SK-N-SH (cell line): ENCODE results near the gene GTF3C2. TPM values are rescaled to one million over a fixed set of nuclear protein-coding genes. Genes with fewer than 3 reads are reported as not detected.

Experiments used
- CTCF ChIA-PET: fragments of 300-600, 350-600 bp; formaldehyde crosslinking; extraction: SDS; loops from one replicate; lab custom pipeline; 2021; lab: Yijun Ruan, JAX
- POLR2A ChIA-PET: fragments of 350-600 bp; sonication (Branson Sonifier 250); formaldehyde crosslinking; extraction: SDS; loops from one replicate; lab custom pipeline; 2020; ENCODE audit warnings: antibody characterized with exemption, inconsistent platforms; lab: Yijun Ruan, JAX
- DNase-seq: peaks from one replicate; pipeline ENCODE4 v3.0.0; 2012
- H2AFZ ChIP-seq: fragments of 200-600 bp; sonication (generic); 2 replicates; pipeline ENCODE4 v1.8.1; 2016; ENCODE audit warnings: antibody characterized with exemption, mild to moderate bottlenecking, low read depth
- H3F3A ChIP-seq: fragments of 200-600 bp; sonication (generic); replicated peaks from 2 replicates; pipeline ENCODE3; 2016; ENCODE audit warnings: antibody characterized with exemption, mild to moderate bottlenecking; ENCODE audit not compliant: insufficient read depth
- H3K27ac ChIP-seq, 2 experiments: fragments of 200-500 bp in 1 of 2; fragments of 200-600 bp in 1 of 2; sonication (Bioruptor generic) in 1 of 2; sonication (generic), shearing (Covaris generic) in 1 of 2; 2 replicates each; pipeline versions ENCODE4 v1.5.1 to v1.6.1; 2014 to 2016; ENCODE audit warnings: low read depth in 2 of 2, inconsistent platforms in 1 of 2, low read length in 1 of 2, mild to moderate bottlenecking in 1 of 2, mixed read lengths in 1 of 2
- H3K27me3 ChIP-seq: fragments of 200-600 bp; sonication (generic), shearing (Covaris generic); 2 replicates; pipeline ENCODE4 v1.6.1; 2016; ENCODE audit warnings: mixed run types; ENCODE audit not compliant: insufficient read depth
- H3K36me3 ChIP-seq, 2 experiments: fragments of 200-500 bp in 1 of 2; fragments of 200-600 bp in 1 of 2; sonication (Bioruptor generic) in 1 of 2; sonication (generic) in 1 of 2; replicated peaks in 1 of 2; 2 replicates each; pipeline versions ENCODE3 to v1.5.1; 2014 to 2016; ENCODE audit warnings: low read length in 1 of 2, mild to moderate bottlenecking in 1 of 2; ENCODE audit not compliant: insufficient read depth in 2 of 2, control insufficient read depth in 1 of 2
- H3K4me1 ChIP-seq, 2 experiments: fragments of 200-500 bp in 1 of 2; fragments of 200-600 bp in 1 of 2; sonication (Bioruptor generic) in 1 of 2; sonication (generic), shearing (Covaris generic) in 1 of 2; 2 replicates each; pipeline versions ENCODE4 v1.5.1 to v1.6.1; 2014 to 2016; ENCODE audit warnings: low read depth in 1 of 2, low read length in 1 of 2, mixed run types in 1 of 2; ENCODE audit not compliant: insufficient read depth in 2 of 2, control insufficient read depth in 1 of 2
- H3K4me2 ChIP-seq: fragments of 200-600 bp; sonication (generic), shearing (Covaris generic); 2 replicates; pipeline ENCODE4 v1.6.1; 2017; ENCODE audit warnings: mixed run types
- H3K4me3 ChIP-seq, 2 experiments: fragments of 200-500 bp in 1 of 2; fragments of 200-600 bp in 1 of 2; sonication (Bioruptor generic) in 1 of 2; sonication (generic), shearing (Covaris generic) in 1 of 2; 2 replicates each; pipeline versions ENCODE4 v1.5.1 to v1.8.1; 2014 to 2016; ENCODE audit warnings: low read depth in 2 of 2, inconsistent platforms in 1 of 2, low read length in 1 of 2, mild to moderate bottlenecking in 1 of 2, mixed read lengths in 1 of 2, moderate library complexity in 1 of 2
- H3K79me2 ChIP-seq: fragments of 200-600 bp; sonication (generic); 2 replicates; pipeline ENCODE4 v1.8.1; 2017; ENCODE audit warnings: mild to moderate bottlenecking; ENCODE audit not compliant: insufficient read depth
- H3K9ac ChIP-seq: fragments of 200-600 bp; sonication (generic); 2 replicates; pipeline ENCODE4 v1.6.1; 2017; ENCODE audit warnings: mixed run types
- H3K9me2 ChIP-seq: fragments of 200-600 bp; sonication (generic); 2 replicates; pipeline ENCODE4 v1.6.1; 2017; ENCODE audit warnings: mixed run types
- H3K9me3 ChIP-seq: fragments of 200-600 bp; sonication (generic); 2 replicates; pipeline ENCODE4 v1.6.1; 2017; ENCODE audit warnings: mixed run types, mild to moderate bottlenecking, moderate library complexity
- H4K20me1 ChIP-seq: fragments of 200-600 bp; sonication (generic); 2 replicates; pipeline ENCODE4 v1.6.1; 2017; ENCODE audit warnings: mild to moderate bottlenecking, mixed run types; ENCODE audit not compliant: insufficient read depth
- ELF1 ChIP-seq: IDR thresholded peaks from 2 replicates; pipeline ENCODE4 v1.4.0; 2012
- FOSL2 ChIP-seq: IDR thresholded peaks from 2 replicates; pipeline ENCODE4 v1.4.0; 2012; ENCODE audit warnings: low read depth, mild to moderate bottlenecking, moderate library complexity, borderline replicate concordance
- FOXM1 ChIP-seq: IDR thresholded peaks from 2 replicates; pipeline ENCODE4 v1.4.0; 2012; ENCODE audit warnings: low read depth, mild to moderate bottlenecking
- GABPA ChIP-seq: IDR thresholded peaks from 2 replicates; pipeline ENCODE4 v1.4.0; 2012; ENCODE audit warnings: low read depth, mild to moderate bottlenecking
- GATA2 ChIP-seq: sonication (generic); formaldehyde crosslinking; IDR thresholded peaks from 2 replicates; pipeline ENCODE4 v1.5.0; 2020; ENCODE audit warnings: mild to moderate bottlenecking, missing genetic modification reagents
- JUND ChIP-seq: IDR thresholded peaks from 2 replicates; pipeline ENCODE4 v1.4.0; 2012
- MEF2A ChIP-seq: IDR thresholded peaks from 2 replicates; pipeline ENCODE4 v1.4.0; 2012; ENCODE audit warnings: low read depth, borderline replicate concordance
- MXI1 ChIP-seq: IDR thresholded peaks from 2 replicates; pipeline ENCODE4 v1.6.1; 2012; ENCODE audit warnings: mild to moderate bottlenecking, low read depth, low read length, improper control_type of control experiment
- POLR2AphosphoS5 ChIP-seq: IDR thresholded peaks from 2 replicates; pipeline ENCODE4 v1.6.1; 2012; ENCODE audit warnings: low read depth, low read length
- RAD21 ChIP-seq: IDR thresholded peaks from 2 replicates; pipeline ENCODE4 v1.6.1; 2012; ENCODE audit warnings: mild to moderate bottlenecking, low read length
- RFX5 ChIP-seq: IDR thresholded peaks from 2 replicates; pipeline ENCODE4 v1.6.1; 2012; ENCODE audit warnings: mild to moderate bottlenecking, improper control_type of control experiment, low read length
- RXRA ChIP-seq: IDR thresholded peaks from 2 replicates; pipeline ENCODE4 v1.4.0; 2012; ENCODE audit warnings: low read depth, mild to moderate bottlenecking, borderline replicate concordance
- SMC3 ChIP-seq: IDR thresholded peaks from 2 replicates; pipeline ENCODE4 v1.6.1; 2012; ENCODE audit warnings: low read depth, low read length, improper control_type of control experiment
- TCF12 ChIP-seq: IDR thresholded peaks from 2 replicates; pipeline ENCODE4 v1.4.0; 2012
- YY1 ChIP-seq: IDR thresholded peaks from 2 replicates; pipeline ENCODE4 v1.4.0; 2012; ENCODE audit warnings: low read depth, mild to moderate bottlenecking
- WGBS: methylation state at CpG from one replicate; pipeline ENCODE4 v1.1.6; 2017; ENCODE audit warnings: low lambda C conversion rate; 5-methylcytosine and 5-hydroxymethylcytosine counted together
- polyA plus RNA-seq, 3 experiments: library from polyadenylated mRNA; depleted of rRNA; stranded (reverse); fragments of >200 nt; gene quantifications; 2 replicates each; pipeline ENCODE4 v1.2.3, GENCODE V29; 2012
- TF ChIP-seq, protein P1 (sequence below): IDR thresholded peaks from 2 replicates; pipeline ENCODE4 v1.4.0; 2012; ENCODE audit warnings: low read depth, borderline replicate concordance
- TF ChIP-seq, protein P2 (sequence below): IDR thresholded peaks from 2 replicates; pipeline ENCODE4; 2012
- TF ChIP-seq, protein P3 (sequence below): IDR thresholded peaks from 2 replicates; pipeline ENCODE4 v1.4.0; 2012; ENCODE audit warnings: low read depth
- TF ChIP-seq, protein P4 (sequence below): fragments of 200-600 bp; sonication (generic); IDR thresholded peaks from 2 replicates; pipeline ENCODE4 v1.6.1; 2017; ENCODE audit warnings: antibody characterized with exemption, mild to moderate bottlenecking, moderate library complexity

GTF3C2 gene
- polyA plus RNA-seq, 1 of the 3 experiments (the other 2 are of a cell fraction): 65.8 TPM

DNA sequence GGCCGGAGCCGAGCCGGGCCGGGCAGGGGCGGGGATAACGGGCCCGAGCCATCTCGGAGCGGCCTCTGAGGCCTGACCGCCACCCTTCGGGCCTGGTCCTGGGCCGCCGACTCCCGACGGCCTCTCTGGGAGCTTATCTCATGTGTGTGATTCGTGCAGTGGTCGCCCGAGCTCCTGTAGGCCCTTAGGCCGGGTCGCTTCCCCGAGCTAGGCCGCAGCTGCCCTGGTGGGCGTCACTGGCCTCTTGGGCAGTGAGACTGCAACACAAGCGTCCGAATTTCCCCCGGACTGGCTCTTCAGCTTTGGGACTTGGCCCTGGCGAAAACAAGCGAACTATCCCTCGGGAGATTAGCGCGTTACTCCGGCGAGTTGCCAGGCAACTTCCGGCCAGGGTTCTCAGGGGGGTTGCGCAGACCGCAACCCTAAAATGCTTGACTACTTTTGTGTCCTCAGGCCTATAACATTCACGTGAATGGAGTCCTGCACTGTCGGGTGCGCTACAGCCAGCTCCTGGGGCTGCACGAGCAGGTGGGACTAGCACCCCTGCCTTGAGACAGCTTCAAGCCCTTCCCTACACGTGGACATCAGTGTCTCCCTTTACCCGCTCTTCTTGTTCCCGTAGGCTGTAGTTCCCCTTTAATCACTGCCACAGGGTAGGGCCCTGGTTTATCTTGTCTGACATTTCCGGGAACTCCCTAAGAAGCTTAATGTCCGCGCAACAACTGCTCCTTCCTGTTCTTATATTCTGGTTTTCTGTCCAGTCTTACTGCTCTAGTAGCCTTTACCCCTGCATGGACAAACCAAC is 14.5 kb upstream of the GTF3C2 start:
- DNase-seq: peak; percentile 44
- CTCF ChIA-PET: interaction anchor here (0.7 to 3.2 kb wide), 11 partner anchors 10 to 313 kb away, joined by 3 to 36 read pairs (median 4); partner anchors contain the start of genes GTF3C2, NRBP1, PPM1G and ZNF513

DNA sequence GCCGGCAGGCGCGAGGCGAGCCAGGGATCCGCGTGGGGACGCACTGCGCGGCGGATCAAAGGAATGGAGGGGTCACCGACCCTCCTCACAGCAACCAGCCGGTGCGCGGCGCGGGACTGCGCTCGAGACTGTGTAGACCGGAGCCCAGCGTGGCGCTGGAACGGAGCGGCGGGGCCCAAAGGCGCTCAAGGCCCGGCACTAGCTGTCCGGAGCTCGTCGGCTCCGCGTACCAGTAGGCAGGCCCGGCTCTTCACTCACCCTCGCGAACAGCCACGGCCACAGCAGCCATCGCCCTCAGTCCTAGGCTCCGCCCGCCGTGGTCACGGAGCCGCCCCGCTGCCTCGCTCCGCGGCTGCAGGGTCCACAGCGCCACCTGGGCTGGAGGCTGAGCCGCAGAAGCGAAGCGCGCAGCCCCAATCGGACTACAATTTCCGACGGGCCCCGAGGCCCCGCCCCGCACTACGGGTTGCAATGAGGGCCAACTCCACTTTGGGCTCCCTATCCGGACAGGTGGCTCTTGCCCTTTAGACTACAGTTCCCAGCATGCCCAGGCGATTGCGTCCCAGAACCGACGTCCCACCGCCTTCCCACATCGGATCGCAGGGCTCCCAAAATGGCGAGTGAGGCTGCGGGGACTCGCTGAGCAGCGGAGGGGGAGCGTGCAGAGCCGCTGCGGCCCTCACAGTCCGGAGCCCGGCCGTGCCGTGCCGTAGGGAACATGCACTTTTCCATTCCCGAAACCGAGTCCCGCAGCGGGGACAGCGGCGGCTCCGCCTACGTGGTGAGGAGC is 13.7 kb upstream of the GTF3C2 start, which contains the start of the genes EIF2B4 and SNX17:
EIF2B4 (minus strand) TSS at position 313 of the 790 bp plus-strand sequence; CDS start at position 289, 24 bp downstream.
SNX17 (plus strand) TSS at position 591 of the 790 bp plus-strand sequence; CDS start at position 719, 128 bp downstream.
- H3K27me3 ChIP-seq: no peaks in the 10 kb centered on the region
- POLR2A ChIA-PET: interaction anchor here (0.9 to 3.8 kb wide), 7 partner anchors 10 to 258 kb away, joined by 3 to 34 read pairs (median 5); partner anchors contain the start of genes CCDC121, GPN1, GTF3C2 and MPV17
- peak; percentile 98 for DNase-seq
- peak within 1 kb of the TSS; percentile 79 to 89 for H3K27ac ChIP-seq
- H4K20me1 ChIP-seq: no peaks in the 10 kb centered on the region; the same call in 1 of the 2 replicates
- H3F3A ChIP-seq: peaks cover 9% of the 10 kb centered on the region
- H3K9me3 ChIP-seq: no peaks in the 10 kb centered on the region
- CTCF ChIA-PET: interaction anchor here (0.7 to 3.2 kb wide), 19 partner anchors 10 to 314 kb away, joined by 3 to 36 read pairs (median 4); partner anchors contain the start of genes GTF3C2, MPV17, PPM1G and ZNF513
- H3K4me1 ChIP-seq: peaks cover 11 to 22% of the 10 kb centered on the region in 2 experiments; a peak in 3 of 4 replicates
- H3K79me2 ChIP-seq: peaks cover 64% of the 10 kb centered on the region
- H3K4me3 ChIP-seq: peak within 1 kb of the TSS; percentile 94 to 99
- H3K9me2 ChIP-seq: no peaks in the 10 kb centered on the region
- H3K9ac ChIP-seq: peak within 1 kb of the TSS; percentile 93
- peak within 1 kb of the TSS; percentile 51 for H2AFZ ChIP-seq
- WGBS: under 1% methylated on average over 30 of the region's 85 CpGs
- peak within 1 kb of the TSS; percentile 91 for H3K4me2 ChIP-seq
- H3K36me3 ChIP-seq: peaks cover 53 to 64% of the 10 kb centered on the region in 2 experiments
- no peak for TF ChIP-seq MEF2A
- no peak for TF ChIP-seq GATA2 (CRISPR knock-in tag)
- TF ChIP-seq FOXM1: no peak
- TF ChIP-seq JUND: no peak
- no peak; the same call in none of the 2 replicates for TF ChIP-seq RFX5
- peak; percentile 87 for TF ChIP-seq POLR2AphosphoS5
- TF ChIP-seq SMC3: peak; percentile 39; the same call in 1 of the 2 replicates
- TF ChIP-seq, protein P1, sequence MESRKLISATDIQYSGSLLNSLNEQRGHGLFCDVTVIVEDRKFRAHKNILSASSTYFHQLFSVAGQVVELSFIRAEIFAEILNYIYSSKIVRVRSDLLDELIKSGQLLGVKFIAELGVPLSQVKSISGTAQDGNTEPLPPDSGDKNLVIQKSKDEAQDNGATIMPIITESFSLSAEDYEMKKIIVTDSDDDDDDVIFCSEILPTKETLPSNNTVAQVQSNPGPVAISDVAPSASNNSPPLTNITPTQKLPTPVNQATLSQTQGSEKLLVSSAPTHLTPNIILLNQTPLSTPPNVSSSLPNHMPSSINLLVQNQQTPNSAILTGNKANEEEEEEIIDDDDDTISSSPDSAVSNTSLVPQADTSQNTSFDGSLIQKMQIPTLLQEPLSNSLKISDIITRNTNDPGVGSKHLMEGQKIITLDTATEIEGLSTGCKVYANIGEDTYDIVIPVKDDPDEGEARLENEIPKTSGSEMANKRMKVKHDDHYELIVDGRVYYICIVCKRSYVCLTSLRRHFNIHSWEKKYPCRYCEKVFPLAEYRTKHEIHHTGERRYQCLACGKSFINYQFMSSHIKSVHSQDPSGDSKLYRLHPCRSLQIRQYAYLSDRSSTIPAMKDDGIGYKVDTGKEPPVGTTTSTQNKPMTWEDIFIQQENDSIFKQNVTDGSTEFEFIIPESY: peak; percentile 90
- peak; percentile 55 for TF ChIP-seq RAD21
- TF ChIP-seq, protein P2, sequence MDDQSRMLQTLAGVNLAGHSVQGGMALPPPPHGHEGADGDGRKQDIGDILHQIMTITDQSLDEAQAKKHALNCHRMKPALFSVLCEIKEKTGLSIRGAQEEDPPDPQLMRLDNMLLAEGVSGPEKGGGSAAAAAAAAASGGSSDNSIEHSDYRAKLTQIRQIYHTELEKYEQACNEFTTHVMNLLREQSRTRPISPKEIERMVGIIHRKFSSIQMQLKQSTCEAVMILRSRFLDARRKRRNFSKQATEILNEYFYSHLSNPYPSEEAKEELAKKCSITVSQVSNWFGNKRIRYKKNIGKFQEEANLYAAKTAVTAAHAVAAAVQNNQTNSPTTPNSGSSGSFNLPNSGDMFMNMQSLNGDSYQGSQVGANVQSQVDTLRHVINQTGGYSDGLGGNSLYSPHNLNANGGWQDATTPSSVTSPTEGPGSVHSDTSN: peak; percentile 60; the same call in 1 of the 2 replicates
- TF ChIP-seq ELF1: peak; percentile 95
- no peak for TF ChIP-seq FOSL2

More for the DNA sequence above, 14.5 kb upstream of the GTF3C2 start:
- no peaks in the 10 kb centered on the region for H3K9me2 ChIP-seq
- no peaks in the 10 kb centered on the region; the same call in 1 of the 2 replicates for H4K20me1 ChIP-seq
- H3K4me2 ChIP-seq: peak overlapping the region; percentile 90
- H3K4me3 ChIP-seq: peak overlapping the region; percentile 94 to 99
- TF ChIP-seq TCF12 (no peak), POLR2AphosphoS5 (peak; percentile 9; the same call in 1 of the 2 replicates), GATA2 (CRISPR knock-in tag) (peak; percentile 26; the same call in 1 of the 2 replicates), SMC3 (no peak), RXRA (no peak), GABPA (peak; percentile 29; the same call in 1 of the 2 replicates), MXI1 (peak; percentile 91), YY1 (no peak)
- TF ChIP-seq, protein P3, sequence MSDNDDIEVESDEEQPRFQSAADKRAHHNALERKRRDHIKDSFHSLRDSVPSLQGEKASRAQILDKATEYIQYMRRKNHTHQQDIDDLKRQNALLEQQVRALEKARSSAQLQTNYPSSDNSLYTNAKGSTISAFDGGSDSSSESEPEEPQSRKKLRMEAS: peak; percentile 77
- TF ChIP-seq, protein P4, sequence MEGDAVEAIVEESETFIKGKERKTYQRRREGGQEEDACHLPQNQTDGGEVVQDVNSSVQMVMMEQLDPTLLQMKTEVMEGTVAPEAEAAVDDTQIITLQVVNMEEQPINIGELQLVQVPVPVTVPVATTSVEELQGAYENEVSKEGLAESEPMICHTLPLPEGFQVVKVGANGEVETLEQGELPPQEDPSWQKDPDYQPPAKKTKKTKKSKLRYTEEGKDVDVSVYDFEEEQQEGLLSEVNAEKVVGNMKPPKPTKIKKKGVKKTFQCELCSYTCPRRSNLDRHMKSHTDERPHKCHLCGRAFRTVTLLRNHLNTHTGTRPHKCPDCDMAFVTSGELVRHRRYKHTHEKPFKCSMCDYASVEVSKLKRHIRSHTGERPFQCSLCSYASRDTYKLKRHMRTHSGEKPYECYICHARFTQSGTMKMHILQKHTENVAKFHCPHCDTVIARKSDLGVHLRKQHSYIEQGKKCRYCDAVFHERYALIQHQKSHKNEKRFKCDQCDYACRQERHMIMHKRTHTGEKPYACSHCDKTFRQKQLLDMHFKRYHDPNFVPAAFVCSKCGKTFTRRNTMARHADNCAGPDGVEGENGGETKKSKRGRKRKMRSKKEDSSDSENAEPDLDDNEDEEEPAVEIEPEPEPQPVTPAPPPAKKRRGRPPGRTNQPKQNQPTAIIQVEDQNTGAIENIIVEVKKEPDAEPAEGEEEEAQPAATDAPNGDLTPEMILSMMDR: no peak
- 4% methylated on average over 31 of the region's 46 CpGs for WGBS
- H3K27ac ChIP-seq: peak overlapping the region; percentile 77 to 88
- peak overlapping the region; percentile 93 for H3K9ac ChIP-seq
- H2AFZ ChIP-seq: peak overlapping the region; percentile 50; the same call in 1 of the 2 replicates
- H3K79me2 ChIP-seq: peaks cover 69% of the 10 kb centered on the region
- H3K27me3 ChIP-seq: no peaks in the 10 kb centered on the region
- peaks cover 11 to 29% of the 10 kb centered on the region in 2 experiments; a peak in 3 of 4 replicates for H3K4me1 ChIP-seq
- no peaks in the 10 kb centered on the region for H3K9me3 ChIP-seq
- H3F3A ChIP-seq: peaks cover 9% of the 10 kb centered on the region
- peaks cover 54 to 66% of the 10 kb centered on the region in 2 experiments for H3K36me3 ChIP-seq
- POLR2A ChIA-PET: interaction anchor here (0.6 to 3.8 kb wide), 5 partner anchors 9 to 109 kb away, joined by 3 to 34 read pairs (median 7); partner anchors contain the start of genes GTF3C2, NRBP1 and ZNF513
